Neural cell (in vitro differentiated cells): ENCODE results near the gene BCCIP.

Experiments
- CTCF ChIP-seq: fragments of 450-650 bp; IDR thresholded peaks from 2 replicates; pipeline ENCODE4 v1.5.1; 2014; ENCODE audit warnings: antibody characterized with exemption, mild to moderate bottlenecking, moderate library complexity; ENCODE audit not compliant: poor library complexity, severe bottlenecking
- EZH2 ChIP-seq: fragments of 200-600, 300-800 bp; shearing (Covaris generic), sonication (generic); IDR thresholded peaks from 2 replicates; pipeline ENCODE4 v1.6.1; 2014; ENCODE audit warnings: antibody characterized with exemption, low read length, borderline replicate concordance, mild to moderate bottlenecking; ENCODE audit not compliant: insufficient read depth, poor library complexity, severe bottlenecking

- TF ChIP-seq EZH2 (no peak), CTCF (no peak)
These were observed 25.0 kb downstream of the BCCIP start for GRCh38 chr10:125848371-125848770.
